ENCODE results near the gene FTSJ3. TPM values are rescaled to one million over a fixed set of nuclear protein-coding genes. Genes with fewer than 3 reads are reported as not detected.

FTSJ3 gene
- total and polyA plus RNA-seq, 2 of the 13 experiments (the other 11 are each of a cell fraction or from before 2014, with no cell fraction given) = 26.0 to 64.2 TPM

GRCh38 chr17:63773272-63774140, 54.0 kb downstream of the FTSJ3 start, which contains the start of gene CCDC47 (continued):
- TF ChIP-seq GABPB1 (CRISPR knock-in tag; IDR thresholded peaks at IDR 0.05) (peak; percentile 98), ZNF253 (CRISPR knock-in tag; IDR thresholded peaks at IDR 0.05; ENCODE audit: borderline replicate concordance) (peak; percentile 86), TRIM22 (IDR thresholded peaks at IDR 0.05) (no peak), ZFAT (CRISPR knock-in tag; conservative IDR thresholded peaks at IDR 0.05) (peak; percentile 88), SP5 (CRISPR knock-in tag; IDR thresholded peaks at IDR 0.05; ENCODE audit: borderline replicate concordance, low read depth) (peak; percentile 80), ZNF441 (CRISPR knock-in tag; IDR thresholded peaks at IDR 0.05; ENCODE audit: borderline replicate concordance) (peak; percentile 57), PAX8 (CRISPR knock-in tag; IDR thresholded peaks at IDR 0.05; ENCODE audit: borderline replicate concordance) (peak; percentile 88; the same call in 1 of the 2 replicates), CENPBD1 (CRISPR knock-in tag; IDR thresholded peaks at IDR 0.05; ENCODE audit: borderline replicate concordance, low read depth) (peak; percentile 98; the same call in 1 of the 2 replicates), DDIT3 (CRISPR knock-in tag; IDR thresholded peaks at IDR 0.05) (no peak), ZNF205 (CRISPR knock-in tag; IDR thresholded peaks at IDR 0.05) (0 out of 2 replicates have a peak, but pooled peaks have one; percentile 65), ZNF7 (CRISPR knock-in tag; IDR thresholded peaks at IDR 0.05) (no peak), ZNF776 (CRISPR knock-in tag; IDR thresholded peaks at IDR 0.05) (peak; percentile 44; the same call in 1 of the 2 replicates), ZBTB39 (CRISPR knock-in tag; IDR thresholded peaks at IDR 0.05) (no peak), ZNF496 (CRISPR knock-in tag; IDR thresholded peaks at IDR 0.05; ENCODE audit: insufficient replicate concordance) (no peak), NR2F1 (CRISPR knock-in tag; IDR thresholded peaks at IDR 0.05) (peak in 1 of 2 experiments; percentile 70; a peak in 2 of 4 replicates), KLF13 (CRISPR knock-in tag; IDR thresholded peaks at IDR 0.05) (peak; percentile 87; the same call in 1 of the 2 replicates), HIC2 (CRISPR knock-in tag; IDR thresholded peaks at IDR 0.05; ENCODE audit: low read depth) (peak; percentile 22; the same call in 1 of the 2 replicates), YEATS2 (CRISPR knock-in tag; IDR thresholded peaks at IDR 0.05; ENCODE audit: borderline replicate concordance) (peak; percentile 99), GRHL1 (CRISPR knock-in tag; conservative IDR thresholded peaks at IDR 0.05) (no peak), ZNF263 (CRISPR knock-in tag; IDR thresholded peaks at IDR 0.05) (peak; percentile 57), HDAC1 (CRISPR knock-in tag; IDR thresholded peaks at IDR 0.05) (peak; percentile 99)

Measured in HepG2 (cell line).